Anterior cingulate cortex (tissue), 58 donors: Measurements from ENCODE around the gene TUNAR.

ENCODE experiments used
- DNase-seq, 58 donors: peaks; one replicate each; lab custom pipeline; 2025; lab: John Stamatoyannopoulos, UW

TUNAR gene

DNA sequence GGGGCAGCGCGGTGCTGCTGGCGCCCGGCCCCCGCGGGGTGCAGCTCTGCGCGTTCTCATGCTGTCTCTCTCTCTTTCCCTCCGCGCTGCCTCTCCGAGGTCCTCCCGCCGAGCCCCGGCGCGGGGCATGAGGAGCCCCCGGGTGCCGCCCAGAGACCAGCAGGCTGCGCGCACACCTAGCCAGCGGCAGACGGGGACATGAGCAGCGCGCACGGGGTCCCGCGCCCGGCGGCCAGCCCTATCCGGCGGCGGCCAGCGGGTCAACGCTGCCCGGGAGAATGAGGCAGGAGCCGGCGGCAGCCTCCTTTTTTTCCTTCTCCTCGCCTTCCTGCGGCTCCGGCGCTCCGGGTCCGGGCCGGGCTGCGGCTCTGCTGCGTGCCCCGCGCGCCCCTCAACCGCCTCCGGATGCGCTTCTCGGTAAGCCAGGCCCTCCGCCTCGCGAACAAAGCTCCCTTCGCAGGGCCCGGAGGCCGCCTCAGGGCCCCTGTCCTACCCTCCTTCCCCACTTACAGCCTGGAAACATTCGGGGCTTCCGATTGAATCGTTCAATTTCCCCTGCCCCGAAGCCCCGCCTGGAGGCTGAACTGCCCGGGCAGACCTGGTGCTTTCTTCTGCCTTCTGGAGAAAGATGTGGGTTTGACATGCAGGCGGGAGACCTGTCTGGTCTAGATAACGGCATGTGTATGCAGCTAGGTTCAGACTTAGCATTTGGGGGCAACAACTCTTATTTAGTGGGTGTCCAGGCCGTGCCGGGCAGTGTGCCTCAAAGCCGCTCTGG is at the start of gene TUNAR:
TSS of gene TUNAR (plus strand) at position 72 of the 778 bp plus-strand sequence.
- peak in 3 of 58 donors; percentile 4 to 24 (median 16) for DNase-seq

DNA sequence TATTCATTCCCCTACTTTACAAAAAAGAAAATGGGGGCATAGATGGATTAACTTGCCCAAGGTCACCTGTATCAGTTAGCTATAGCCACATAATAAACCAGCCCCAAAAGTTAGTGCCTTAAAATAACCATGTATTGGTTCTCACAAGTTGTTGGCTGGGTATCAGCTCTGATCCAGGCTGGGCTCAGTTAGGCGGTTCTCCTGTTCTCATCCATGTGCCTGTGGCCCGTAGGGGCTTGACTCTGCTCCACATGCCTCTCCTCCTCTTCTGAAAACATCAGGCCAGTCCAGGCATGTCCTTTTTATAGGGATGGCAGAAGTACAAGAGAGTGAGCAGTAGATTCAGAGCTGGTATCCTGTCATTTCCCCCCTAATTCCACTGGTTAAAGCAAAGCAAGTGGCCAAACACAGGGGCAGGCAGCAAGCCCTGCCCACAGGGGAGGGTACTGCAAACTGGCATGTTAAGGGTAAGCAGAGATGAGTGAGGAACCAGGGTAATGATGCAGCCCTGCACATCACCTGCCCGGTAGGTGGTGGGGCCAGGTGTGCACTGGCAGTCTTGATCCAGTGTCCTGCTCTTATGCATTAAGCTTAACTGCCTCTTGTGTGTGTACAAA is 47.9 kb upstream of the TUNAR start:
- no peak for DNase-seq

DNA sequence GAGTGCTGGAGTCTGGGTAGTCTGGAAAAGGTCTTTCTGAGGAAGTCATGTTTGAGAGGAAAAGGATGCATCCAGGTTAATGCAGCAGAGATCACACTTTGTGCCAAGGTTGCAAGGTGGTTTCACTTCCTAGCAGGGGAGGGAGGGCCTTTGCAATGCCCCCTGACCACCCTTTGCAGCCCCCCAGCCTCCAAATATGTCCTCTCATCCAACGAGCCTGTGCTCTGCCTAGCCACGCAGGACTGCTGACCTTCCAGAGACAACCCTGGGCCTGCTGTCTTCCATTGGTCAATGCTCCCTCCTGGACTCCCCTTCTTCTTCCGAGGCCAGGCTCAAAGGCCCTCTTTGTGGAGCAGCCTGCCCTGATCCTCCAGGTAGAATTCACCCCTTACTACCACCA is 47.3 kb upstream of the TUNAR start:
- no peak for DNase-seq

DNA sequence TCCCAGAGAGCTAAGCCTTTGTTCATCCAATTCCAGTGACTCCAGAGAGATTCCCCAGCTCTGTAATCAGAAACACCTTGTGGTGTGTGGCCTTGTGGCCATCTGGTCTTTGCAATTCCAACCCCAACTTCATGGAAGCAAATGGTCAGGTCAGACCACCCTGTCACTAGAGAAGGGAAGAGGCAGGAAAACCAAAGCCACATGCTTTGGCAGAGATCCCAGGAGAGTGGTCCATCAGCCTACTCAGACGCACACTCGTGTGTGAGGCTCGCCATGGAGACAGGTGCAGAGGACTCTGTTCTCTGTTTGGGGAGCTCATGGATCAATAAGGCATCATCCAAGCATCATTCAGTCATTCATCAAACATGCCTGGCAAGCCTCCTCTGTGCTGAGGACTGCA is 46.2 kb upstream of the TUNAR start:
- no peak for DNase-seq

DNA sequence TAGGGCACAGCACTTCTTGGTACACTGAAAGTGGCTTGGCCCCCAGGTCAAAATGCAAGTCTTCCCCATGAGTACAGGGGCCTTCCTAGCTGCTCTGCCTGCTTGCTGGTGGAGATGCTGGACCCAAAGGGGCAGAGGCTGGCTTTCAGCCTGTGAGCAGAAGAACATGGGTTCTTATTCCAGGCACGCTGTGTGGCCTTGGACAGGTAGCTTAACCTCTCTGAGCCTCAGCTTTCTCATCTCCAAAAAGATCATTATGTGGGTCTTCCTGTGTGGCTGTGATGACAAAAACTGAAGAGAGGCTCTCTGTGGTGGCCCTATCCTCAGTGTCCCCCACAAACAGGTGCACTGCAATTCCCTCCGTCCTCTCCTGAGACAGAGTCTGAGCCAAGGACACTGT is 45.6 kb upstream of the TUNAR start:
- DNase-seq: no peak

DNA sequence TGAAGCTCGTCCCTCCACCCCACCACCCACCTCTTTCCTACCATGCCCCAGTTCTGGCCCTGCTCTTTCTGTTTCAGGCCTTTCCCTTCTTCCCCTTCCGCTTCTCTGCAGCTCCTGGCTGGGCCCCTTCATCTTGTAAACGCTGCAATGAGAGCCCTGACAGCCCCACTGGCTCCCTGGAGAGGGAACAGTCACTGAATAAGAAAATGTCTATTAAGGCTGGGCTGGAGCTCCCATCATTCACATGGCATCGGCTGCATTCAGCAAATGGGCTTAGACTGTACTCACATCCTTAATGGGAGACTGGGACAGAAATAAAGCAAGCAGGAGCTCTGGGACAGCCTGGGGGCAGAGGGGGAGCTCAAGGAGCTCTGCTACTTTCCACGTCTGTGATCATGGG is 45.2 kb upstream of the TUNAR start:
- DNase-seq: no peak

DNA sequence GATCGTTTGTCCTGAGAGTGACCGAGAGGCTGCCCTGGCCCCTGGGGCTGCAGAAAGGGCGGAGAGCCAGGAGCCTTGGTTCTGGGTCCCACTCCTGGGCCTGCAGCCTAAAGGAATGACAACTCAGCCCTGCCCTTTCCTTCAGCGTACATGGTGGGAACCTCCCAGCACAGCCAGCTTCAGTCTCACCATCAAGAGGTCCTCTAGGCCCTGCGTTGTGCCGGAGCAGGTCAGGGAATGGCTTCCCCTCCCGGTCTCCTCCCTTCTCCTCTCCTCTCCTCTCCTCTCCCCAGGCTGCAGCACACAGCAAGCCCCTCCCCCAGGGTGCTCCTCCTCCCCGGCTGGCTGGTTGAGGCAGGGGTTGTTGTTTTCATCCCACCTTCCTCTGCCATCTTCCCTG is 44.6 kb upstream of the TUNAR start:
- no peak for DNase-seq

DNA sequence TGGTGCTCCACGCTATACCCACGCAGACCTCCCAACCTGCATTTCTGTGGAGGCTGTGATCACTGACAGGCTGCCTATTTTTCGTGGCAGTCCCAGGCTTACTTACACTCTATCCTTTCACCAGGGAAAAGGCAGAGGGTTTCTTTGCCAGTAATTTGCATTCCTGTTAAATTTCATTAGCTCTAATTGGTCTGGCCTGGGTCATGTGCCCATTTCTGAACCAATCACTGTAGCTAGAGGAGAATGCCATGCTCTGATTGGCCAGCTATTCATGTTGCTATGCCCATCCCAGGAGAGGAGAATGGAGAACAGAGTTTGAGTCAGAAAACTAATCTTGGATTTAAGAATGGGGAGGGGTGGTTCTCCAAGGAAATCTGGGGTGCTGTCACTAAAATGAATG is 43.2 kb upstream of the TUNAR start:
- peak in 4 of 58 donors; percentile 1 to 17 (median 5) for DNase-seq

DNA sequence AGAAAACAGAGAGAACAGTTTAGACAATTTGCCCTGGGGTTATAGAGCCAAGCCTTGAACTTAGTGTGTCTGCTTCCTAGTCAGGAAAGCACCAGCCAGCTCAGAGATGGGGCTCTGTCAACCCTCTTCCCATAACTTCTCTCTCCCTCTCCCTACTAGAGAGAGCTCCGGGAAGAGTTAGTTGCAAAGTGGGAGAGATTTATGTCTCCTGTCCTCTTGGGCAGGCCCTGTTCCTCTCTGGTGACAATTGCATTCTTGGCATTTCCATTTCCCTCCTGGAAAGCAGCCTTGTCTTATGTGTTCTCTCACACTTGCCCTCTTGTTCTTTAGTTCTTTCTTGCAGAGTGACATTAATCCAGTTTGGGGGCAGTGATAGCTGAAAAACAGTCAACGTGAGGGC is 42.1 kb upstream of the TUNAR start:
- DNase-seq: no peak

DNA sequence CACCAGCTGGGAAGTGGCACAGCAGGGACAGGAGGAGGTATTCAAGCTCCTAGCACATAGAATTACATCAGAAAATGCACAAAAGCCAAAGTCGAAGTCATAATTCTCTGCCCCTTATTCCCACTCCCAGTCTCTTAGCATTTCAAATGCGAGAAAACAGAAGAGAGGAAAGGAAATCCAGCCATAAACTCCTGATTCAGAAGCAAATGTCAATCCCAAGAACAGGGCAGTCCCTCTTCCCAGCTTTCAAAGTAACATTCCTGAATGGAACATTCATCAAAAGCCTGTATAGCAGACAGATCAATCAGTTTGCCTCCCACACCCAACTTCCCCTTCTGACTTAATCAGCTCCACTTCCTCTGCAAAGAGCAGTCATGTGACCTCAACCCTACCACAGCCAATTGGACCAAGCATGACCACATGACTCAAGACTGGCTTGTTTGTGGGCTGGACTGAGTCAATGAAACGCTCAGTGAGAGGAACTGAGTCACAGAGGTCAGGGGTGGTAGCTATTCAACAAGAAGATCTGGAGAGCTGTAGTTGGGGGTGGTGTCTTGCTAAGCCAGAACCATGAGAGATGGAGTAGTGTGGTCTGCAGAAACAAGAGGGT is 41.4 kb upstream of the TUNAR start:
- DNase-seq: no peak

DNA sequence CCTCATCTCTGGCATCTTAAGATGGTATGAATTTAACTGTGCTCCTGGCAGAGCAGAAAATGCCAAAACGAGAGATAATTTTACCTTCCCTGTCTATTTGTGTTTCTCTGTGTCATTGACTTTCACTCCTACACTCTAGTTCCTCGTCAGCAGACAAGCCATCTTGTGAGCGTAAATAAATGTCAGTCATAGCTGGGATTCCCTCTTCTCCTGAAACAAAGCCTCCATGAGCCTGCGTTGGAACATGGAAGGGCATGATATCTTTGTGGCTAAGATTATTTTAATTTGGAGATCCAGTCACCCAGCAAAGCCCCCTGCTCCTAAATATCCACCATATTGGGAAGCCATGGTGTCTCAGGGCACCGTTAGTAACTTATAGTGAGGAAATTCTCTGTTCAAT is 37.8 kb upstream of the TUNAR start:
- DNase-seq: no peak

DNA sequence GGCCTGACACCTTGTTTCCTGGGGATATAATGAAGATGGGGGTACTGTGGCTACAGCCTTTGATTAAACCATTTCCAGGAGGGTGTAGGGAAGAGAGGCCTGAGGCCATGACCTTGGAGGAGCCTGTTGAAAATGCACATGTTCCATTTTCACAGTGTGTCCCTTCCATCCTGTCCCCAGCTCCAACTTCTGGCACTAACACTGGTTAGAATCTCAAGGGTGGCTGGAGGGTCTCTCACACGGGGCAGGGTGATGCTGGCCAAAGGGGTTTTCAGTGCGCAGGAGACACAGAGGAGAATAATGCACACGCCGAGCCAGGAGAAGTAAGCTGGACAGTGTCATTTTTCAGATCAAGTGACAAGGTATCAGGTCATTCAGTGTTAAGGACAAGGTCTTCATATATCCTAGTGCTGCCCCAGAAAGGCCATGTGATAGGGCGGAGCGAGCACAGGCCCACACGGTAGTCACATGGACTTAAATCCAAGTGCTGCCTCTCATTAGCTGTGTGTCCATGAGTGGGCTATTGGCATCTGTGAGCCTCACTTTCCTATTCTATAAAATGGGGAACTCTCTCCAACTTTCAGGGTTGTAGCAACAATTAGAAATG is 36.4 kb upstream of the TUNAR start:
- no peak for DNase-seq

DNA sequence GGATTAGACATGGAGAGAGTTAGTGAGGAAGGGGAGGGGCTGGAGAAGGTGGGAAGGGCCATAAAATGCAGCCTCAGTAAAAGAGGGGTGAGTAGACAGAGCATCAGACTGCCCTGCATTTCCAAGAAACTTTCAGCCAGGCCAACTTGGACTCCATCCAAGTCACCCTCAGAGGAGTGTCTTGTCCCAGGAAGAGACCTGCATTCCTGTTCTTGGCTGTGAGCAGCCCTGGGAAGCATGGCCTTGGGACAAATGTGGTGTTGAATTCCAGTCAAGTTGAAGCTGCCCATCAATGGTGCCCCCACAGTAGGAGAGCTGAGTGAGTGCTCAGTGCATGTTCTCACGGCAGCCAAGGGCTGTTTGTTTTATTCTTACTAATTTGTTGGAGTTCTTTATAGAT is 35.0 kb upstream of the TUNAR start:
- no peak for DNase-seq

DNA sequence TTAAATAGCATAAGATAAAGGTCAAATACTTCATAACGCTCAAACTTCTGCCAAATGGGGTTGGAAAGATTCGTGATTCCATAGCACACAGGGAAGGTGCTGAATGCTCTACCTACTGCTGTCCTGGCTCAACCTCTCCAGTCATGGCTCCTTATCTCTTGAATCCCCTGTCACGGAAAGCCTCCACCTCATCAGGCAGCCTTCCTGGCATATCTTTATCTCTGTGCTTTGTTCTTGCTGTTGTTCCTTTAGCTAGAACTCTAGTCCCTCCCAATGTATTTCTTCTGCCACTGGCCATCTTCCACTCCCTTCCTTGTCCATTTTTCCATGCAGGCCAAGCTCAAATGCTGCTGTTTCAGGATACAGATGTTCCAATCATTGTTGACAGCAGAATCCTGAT is 26.9 kb upstream of the TUNAR start:
- DNase-seq: no peak

DNA sequence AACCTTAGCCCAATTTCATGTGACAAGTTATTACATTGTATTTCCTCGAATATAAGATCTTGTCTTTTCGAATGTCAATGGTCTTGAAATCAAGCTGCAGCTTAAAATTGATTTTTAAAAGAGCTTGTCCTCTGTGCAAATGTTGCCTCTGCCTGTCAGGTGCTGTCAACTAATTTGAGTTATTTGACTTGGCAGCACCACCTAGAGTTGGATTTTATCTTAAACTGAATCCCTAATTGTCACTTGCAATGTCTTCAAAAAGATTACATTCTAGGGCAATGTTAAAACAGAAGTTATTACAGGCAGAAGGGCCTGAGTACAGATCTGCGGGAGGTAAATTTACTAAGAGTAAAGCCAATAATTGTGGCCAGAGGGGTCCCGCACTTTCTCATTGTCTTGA is 26.2 kb upstream of the TUNAR start:
- no peak for DNase-seq

DNA sequence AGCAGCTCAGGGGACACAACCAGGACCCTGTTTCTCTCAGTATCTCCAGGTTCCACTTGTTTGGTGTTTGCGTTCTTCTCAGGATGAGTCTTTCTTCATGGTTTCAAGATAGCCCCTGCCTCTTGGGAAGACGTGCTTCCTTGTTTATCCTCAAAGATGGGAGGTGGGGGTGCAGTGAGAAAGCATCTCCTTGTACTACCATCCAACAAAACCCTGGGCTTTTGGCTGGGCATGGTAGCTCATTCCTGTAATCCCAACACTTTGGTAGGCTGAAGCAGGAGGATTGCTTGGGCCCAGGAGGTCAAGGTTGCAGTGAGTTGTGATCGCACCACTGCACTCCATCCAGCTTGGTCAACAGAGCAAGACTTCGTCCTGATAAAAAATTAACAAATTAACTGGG is 21.0 kb upstream of the TUNAR start:
- no peak for DNase-seq

DNA sequence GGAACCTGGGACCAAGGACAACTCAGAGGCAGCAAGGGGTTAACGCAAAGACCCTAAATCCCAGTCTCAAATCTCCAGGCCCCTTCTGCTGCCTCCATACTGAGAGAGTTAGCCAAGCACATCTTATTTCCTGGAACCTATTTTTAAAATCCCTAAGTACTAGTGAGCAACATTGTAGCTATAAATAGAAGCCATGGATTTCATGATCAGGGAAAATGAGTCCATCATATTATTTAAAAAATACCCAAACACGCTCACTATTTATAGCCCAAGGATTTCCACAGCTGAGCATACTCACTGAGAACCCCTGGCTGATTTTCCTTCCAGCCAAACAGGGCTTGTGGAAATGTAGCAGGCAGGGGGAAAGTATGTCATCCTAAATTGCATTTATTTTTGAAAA is 19.4 kb upstream of the TUNAR start:
- no peak for DNase-seq

DNA sequence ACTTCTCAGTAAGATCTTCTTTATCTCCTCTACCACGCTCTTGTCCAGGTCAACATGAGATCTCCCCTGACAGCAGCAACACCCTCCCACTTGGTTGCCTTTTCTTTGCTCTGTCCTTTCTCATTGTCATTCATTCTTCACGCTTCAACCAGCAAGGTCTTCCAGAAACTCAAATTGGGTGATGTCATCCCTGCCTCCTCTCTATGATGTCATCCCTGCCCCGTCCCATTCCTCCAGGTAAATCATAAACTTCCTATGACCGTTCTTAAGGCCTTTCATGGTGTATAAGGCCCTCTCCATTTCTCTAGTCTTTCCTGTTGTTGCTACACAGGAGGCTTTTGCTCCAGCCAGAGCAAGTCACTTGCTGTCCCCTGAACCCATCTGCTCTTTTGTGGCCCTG is 17.7 kb upstream of the TUNAR start:
- no peak for DNase-seq

DNA sequence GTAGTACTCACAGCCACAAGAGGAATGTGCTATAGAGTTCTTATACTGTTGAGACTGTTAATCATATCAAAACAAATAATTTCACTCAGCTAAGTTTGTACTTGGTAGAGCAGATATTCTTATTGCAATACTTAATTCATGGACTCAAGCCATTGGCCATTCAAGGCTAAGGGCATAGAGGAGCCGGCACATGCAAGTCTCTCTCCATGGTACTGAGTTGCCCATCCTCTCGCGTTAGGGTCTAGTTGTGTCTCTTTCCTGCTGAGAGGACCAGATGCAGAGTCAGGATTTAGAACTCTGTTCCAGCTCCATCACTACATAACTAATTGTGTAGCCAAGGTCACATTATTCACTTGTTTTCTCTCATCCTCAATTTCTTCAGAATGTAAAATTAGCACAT is 14.4 kb upstream of the TUNAR start:
- DNase-seq: no peak

DNA sequence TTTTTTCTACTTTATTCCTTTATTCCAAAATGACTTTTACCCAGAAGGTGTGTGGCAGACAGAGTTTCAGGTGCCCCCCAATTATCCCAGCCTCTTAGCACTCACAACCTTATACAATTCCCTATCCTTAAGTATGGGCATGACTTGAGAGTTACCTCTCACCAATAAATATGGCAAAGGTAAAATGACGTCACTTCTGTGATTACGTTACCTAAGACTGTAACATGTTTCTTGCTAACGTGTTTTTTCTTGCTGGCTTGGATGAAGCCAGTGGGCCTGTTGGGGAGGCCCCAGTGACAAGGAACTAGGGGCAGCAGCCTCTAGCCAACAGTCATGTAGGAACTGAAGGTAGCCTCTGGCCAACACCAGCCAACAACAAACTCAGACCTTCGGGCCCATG is 13.3 kb upstream of the TUNAR start:
- DNase-seq: no peak

DNA sequence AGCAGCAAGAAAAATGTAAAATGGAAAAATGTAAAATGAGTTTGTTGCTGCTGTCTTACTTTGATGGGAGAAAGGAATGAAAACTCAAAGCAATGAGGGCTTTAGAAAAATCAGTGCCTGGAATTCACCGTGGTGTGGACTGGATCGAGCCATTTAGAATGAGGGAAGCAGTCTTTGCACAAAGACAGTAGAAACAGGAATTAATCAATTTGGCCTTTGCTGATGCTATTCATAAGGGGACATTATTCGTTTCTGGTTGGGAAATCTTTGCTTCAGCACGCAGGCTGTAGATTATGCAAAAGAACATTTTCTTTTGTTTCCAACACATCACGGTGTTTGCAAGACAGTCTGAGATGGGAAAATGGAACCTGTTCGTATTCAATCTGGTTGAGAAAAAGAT is 6.9 kb upstream of the TUNAR start:
- DNase-seq: no peak

DNA sequence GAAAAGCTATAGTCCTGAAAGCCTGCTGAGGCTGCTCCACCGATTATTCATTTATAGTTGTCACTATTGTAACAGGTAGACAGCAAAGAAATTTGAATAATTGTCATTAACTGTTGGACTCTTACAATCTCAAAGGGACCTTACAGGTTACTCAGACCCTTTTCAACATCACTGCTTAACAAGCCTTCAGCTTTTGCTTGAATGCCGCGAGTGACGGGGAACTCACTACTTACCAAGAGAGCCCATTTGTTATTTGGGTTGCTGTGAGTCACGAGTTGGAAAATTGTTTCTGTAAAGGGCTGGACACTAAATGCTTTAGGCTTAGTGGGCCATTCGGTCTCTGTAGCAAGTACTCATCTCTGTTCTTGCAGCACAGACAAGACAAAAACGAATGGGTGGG is 5.9 kb upstream of the TUNAR start:
- DNase-seq: no peak
